ENCODE data around the gene EEFSEC.

- TF ChIP-seq CTCF (IDR thresholded peaks at IDR 0.05) (no peak), POLR2A (IDR thresholded peaks at IDR 0.05) (no peak)
Observed at GRCh38 chr3:128339491-128340012, 186.3 kb downstream of the EEFSEC start.

All from esophagus squamous epithelium (tissue), 4 donors.